Common myeloid progenitor, CD34-positive (primary cell): ENCODE results near the gene CDH23.
A peak's percentile ranks its signal among the peaks of the same experiment; 100 is the strongest.

Experiments used
- CTCF ChIA-PET: fragments of 350-600 bp; sonication (Branson Sonifier 250); formaldehyde crosslinking; loops from one replicate; lab custom pipeline; 2021; ENCODE audit warnings: antibody characterized with exemption; lab: Charles Lee
- POLR2A ChIA-PET: fragments of 350-600 bp; sonication (Branson Sonifier 250); formaldehyde crosslinking; loops from one replicate; lab custom pipeline; 2021; ENCODE audit warnings: antibody characterized with exemption; lab: Charles Lee
- DNase-seq, 3 donors: peaks; one replicate each; pipeline versions ENCODE4 v3.0.0 to v3.0.0-alpha.2; 2013
- H3K27ac ChIP-seq, 2 experiments: 1 replicate in 1 of 2; 2 replicates in 1 of 2; pipeline ENCODE4 v1.7.0; 2013; ENCODE audit warnings: inconsistent platforms in 2 of 2, low read length in 2 of 2, mild to moderate bottlenecking in 2 of 2, low read depth in 1 of 2, moderate library complexity in 1 of 2; ENCODE audit not compliant: severe bottlenecking in 2 of 2, insufficient read depth in 1 of 2, poor library complexity in 1 of 2
- H3K27me3 ChIP-seq, 5 experiments: replicated peaks in 2 of 5; 1 replicate in 3 of 5; 2 replicates in 2 of 5; pipeline versions ENCODE4 v1.6.1 to v1.7.0; 2013; ENCODE audit warnings: low read length in 4 of 5, mild to moderate bottlenecking in 2 of 5, moderate library complexity in 2 of 5, inconsistent platforms in 1 of 5; ENCODE audit not compliant: insufficient read depth in 5 of 5, control insufficient read depth in 4 of 5
- H3K36me3 ChIP-seq, 4 experiments: 1 replicate in 2 of 4; 2 replicates in 2 of 4; pipeline versions ENCODE4 v1.6.1 to v1.7.0; 2013; ENCODE audit warnings: low read length in 3 of 4, control low read depth in 1 of 4, mild to moderate bottlenecking in 1 of 4; ENCODE audit not compliant: control insufficient read depth in 4 of 4, insufficient read depth in 4 of 4
- H3K4me1 ChIP-seq, 4 experiments: 1 replicate in 3 of 4; 2 replicates in 1 of 4; pipeline versions ENCODE4 v1.6.1 to v1.7.1; 2013; ENCODE audit warnings: low read length in 3 of 4, mild to moderate bottlenecking in 3 of 4, control low read depth in 1 of 4, inconsistent platforms in 1 of 4, moderate library complexity in 1 of 4; ENCODE audit not compliant: control insufficient read depth in 4 of 4, insufficient read depth in 4 of 4; ENCODE audit errors: control extremely low read depth in 1 of 4
- H3K4me3 ChIP-seq, 7 experiments: 1 replicate in 4 of 7; 2 replicates in 3 of 7; pipeline versions ENCODE4 v1.5.1 to v1.7.0; 2013; ENCODE audit warnings: mild to moderate bottlenecking in 7 of 7, low read length in 6 of 7, moderate library complexity in 6 of 7, inconsistent platforms in 2 of 7, low read depth in 2 of 7, control low read depth in 1 of 7; ENCODE audit not compliant: insufficient read depth in 4 of 7, control insufficient read depth in 1 of 7; ENCODE audit errors: extremely low read depth in 1 of 7
- H3K9me3 ChIP-seq, 5 experiments: 1 replicate in 4 of 5; 2 replicates in 1 of 5; pipeline versions ENCODE4 v1.6.1 to v1.7.1; 2013; ENCODE audit warnings: low read length in 4 of 5, mild to moderate bottlenecking in 2 of 5, inconsistent platforms in 1 of 5, low read depth in 1 of 5, moderate library complexity in 1 of 5; ENCODE audit not compliant: control insufficient read depth in 4 of 5, insufficient read depth in 2 of 5; ENCODE audit errors: control extremely low read depth in 1 of 5
- WGBS: methylation state at CpG from one replicate; pipeline ENCODE4 v1.1.5; 2013; ENCODE audit not compliant: insufficient coverage; 5-methylcytosine and 5-hydroxymethylcytosine counted together

Gene CDH23

GRCh38 chr10:71367271-71367670 is 29.4 kb upstream of the CDH23 start:
- no peaks in the 10 kb centered on the region for H3K9me3 ChIP-seq
- DNase-seq: no peak
- ChIA-PET POLR2A (no interaction called here), CTCF (interaction anchor here (1.3 to 1.4 kb wide), 3 partner anchors 9 to 41 kb away, joined by 3 to 8 read pairs (median 3); no protein-coding TSS in a partner anchor)
- 96% methylated on average over 2 of the region's 2 CpGs for WGBS
- no peaks in the 10 kb centered on the region for H3K27me3 ChIP-seq
- H3K36me3 ChIP-seq: peaks cover 2 to 10% (median 7%) of the 10 kb centered on the region in 4 experiments
- H3K27ac ChIP-seq: no peak overlapping the region
- H3K4me3 ChIP-seq: no peak overlapping the region
- H3K4me1 ChIP-seq: peaks cover 2 to 27% (median 8%) of the 10 kb centered on the region in 4 experiments

- Histone ChIP-seq H3K27me3 (no peaks in the 10 kb centered on the region), H3K9me3 (no peaks in the 10 kb centered on the region), H3K36me3 (peaks cover 0 to under 1% (median under 1%) of the 10 kb centered on the region in 4 experiments), H3K27ac (no peak overlapping the region), H3K4me1 (peaks cover 5 to 36% (median 10%) of the 10 kb centered on the region in 4 experiments), H3K4me3 (no peak overlapping the region)
- DNase-seq: no peak
- WGBS: 100% methylated on average over 1 of the region's 1 CpG
- POLR2A ChIA-PET: no interaction called here
- CTCF ChIA-PET: interaction anchor here (0.6 to 3.0 kb wide), 5 partner anchors 9 to 48 kb away, joined by 3 to 13 read pairs (median 3); no protein-coding TSS in a partner anchor
These were observed 28.5 kb upstream of the CDH23 start for GRCh38 chr10:71368176-71368575.

DNA sequence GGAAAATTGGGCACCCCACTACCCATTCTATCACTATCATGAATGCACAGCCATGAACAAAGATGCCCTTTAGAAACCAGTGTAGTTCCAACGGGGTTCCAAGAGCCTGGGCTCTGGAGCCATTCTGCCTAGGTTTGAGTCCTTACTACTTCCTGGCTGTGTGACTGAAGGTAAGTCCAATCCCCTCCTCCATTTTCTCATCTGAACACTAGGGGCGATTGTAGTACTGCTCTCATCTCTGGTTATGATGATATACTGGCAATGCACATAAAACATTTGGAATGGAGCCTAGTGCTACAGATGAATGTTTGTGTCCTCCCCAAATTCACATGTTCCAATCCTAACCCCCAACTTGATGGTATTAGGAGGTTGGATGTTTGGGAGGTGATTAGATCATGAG is 28.1 kb upstream of the CDH23 start:
- no peaks in the 10 kb centered on the region for H3K9me3 ChIP-seq
- no peak overlapping the region for H3K27ac ChIP-seq
- ChIA-PET CTCF (interaction anchor here (1.3 to 3.0 kb wide), 5 partner anchors 8 to 55 kb away, joined by 3 to 13 read pairs (median 3); no protein-coding TSS in a partner anchor), POLR2A (interaction anchor here (0.7 to 1.1 kb wide), 2 partner anchors 11 to 298 kb away, joined by 3 to 4 read pairs; no protein-coding TSS in a partner anchor)
- no peak for DNase-seq
- WGBS: 83% methylated on average over 1 of the region's 2 CpGs
- H3K36me3 ChIP-seq: no peaks in the 10 kb centered on the region
- no peak overlapping the region for H3K4me3 ChIP-seq
- no peaks in the 10 kb centered on the region for H3K27me3 ChIP-seq
- H3K4me1 ChIP-seq: peaks cover 5 to 40% (median 13%) of the 10 kb centered on the region in 4 experiments

- ChIA-PET POLR2A (interaction anchor here (1.1 kb wide), 2 partner anchors 12 to 15 kb away, joined by 3 to 4 read pairs; no protein-coding TSS in a partner anchor), CTCF (interaction anchor here (1.3 to 3.0 kb wide), 3 partner anchors 9 to 56 kb away, joined by 3 to 13 read pairs (median 5); no protein-coding TSS in a partner anchor)
- Histone ChIP-seq H3K27me3 (no peaks in the 10 kb centered on the region), H3K36me3 (no peaks in the 10 kb centered on the region), H3K27ac (no peak overlapping the region), H3K4me1 (peaks cover 5 to 41% (median 13%) of the 10 kb centered on the region in 4 experiments), H3K9me3 (no peaks in the 10 kb centered on the region), H3K4me3 (no peak overlapping the region)
- DNase-seq: no peak
- no CpG with 5 or more reads among the region's 1 CpG for WGBS
These were observed 27.1 kb upstream of the CDH23 start for GRCh38 chr10:71369602-71370001.

DNA sequence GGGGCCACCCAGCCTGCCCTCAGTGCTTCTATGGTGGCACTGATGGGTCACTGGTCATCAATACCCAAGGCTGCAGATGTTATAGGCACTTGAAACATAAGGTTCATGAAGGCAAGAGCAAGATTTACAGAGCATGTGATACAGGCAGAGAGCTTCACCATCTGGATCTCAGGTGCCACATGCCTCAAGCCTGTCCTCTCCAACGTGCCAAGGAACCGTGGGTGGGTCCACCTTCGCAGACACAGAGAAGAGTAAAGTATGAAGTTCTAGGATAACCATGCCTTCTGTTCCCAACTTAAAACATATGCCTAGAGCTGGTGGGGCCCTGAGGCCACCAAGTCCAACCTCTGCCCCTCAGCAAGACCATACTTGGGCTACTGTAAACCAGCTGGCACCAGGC is 26.7 kb upstream of the CDH23 start:
- Histone ChIP-seq H3K27me3 (no peaks in the 10 kb centered on the region), H3K4me1 (peaks cover 5 to 41% (median 13%) of the 10 kb centered on the region in 4 experiments), H3K27ac (no peak overlapping the region), H3K4me3 (no peak overlapping the region), H3K36me3 (no peaks in the 10 kb centered on the region), H3K9me3 (no peaks in the 10 kb centered on the region)
- 100% methylated on average over 3 of the region's 3 CpGs for WGBS
- no peak for DNase-seq
- ChIA-PET POLR2A (interaction anchor here (1.1 kb wide), 1 partner anchor 14 kb away, joined by 4 read pairs; no protein-coding TSS in a partner anchor), CTCF (interaction anchor here (1.8 to 3.0 kb wide), 2 partner anchors 8 to 12 kb away, joined by 5 to 13 read pairs; no protein-coding TSS in a partner anchor)

DNA sequence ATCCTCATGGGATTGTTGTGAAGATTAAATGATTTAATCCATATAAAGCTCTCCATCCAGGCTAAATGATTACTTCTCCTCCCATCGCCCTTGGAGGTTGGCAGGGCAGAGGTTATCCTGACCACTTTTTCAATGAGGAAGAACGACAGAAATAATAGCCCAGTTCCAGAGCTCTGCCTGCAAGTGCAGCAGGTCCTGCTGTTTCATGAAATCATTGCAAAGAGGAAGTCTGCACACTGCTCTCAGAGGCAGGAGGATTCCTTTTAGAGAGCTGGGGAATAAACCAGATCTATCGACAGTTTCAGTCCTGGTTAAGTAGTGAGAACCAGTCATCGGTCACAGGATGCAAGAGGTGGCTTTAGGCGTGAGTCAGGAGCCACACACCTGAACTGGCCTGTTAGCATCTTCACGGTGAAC is 25.0 kb upstream of the CDH23 start:
- DNase-seq: peak in 2 of 3 donors; percentile 60 to 77
- H3K27me3 ChIP-seq: no peaks in the 10 kb centered on the region
- WGBS: 0% methylated on average over 6 of the region's 6 CpGs
- H3K4me3 ChIP-seq: no peak overlapping the region
- no peaks in the 10 kb centered on the region for H3K9me3 ChIP-seq
- H3K27ac ChIP-seq: no peak overlapping the region
- no peaks in the 10 kb centered on the region for H3K36me3 ChIP-seq
- H3K4me1 ChIP-seq: peaks cover 5 to 38% (median 15%) of the 10 kb centered on the region in 4 experiments
- ChIA-PET POLR2A (interaction anchor here (0.7 kb wide), 1 partner anchor 422 kb away, joined by 3 read pairs; no protein-coding TSS in a partner anchor), CTCF (interaction anchor here (0.6 to 2.2 kb wide), 8 partner anchors 10 to 722 kb away, joined by 3 to 10 read pairs (median 4); partner anchors contain the start of gene SLC29A3)
